ENCODE data around the gene KRT74.

The KRT74 gene

GRCh38 chr12:52573743-52574142 is at the start of gene KRT74:
Gene KRT74, minus strand, starts transcription at chr12:52573843. Its CDS starts 66 bp downstream, at chr12:52573777.
- H3K27ac ChIP-seq = no peak within 1 kb of the TSS

GRCh38 chr12:52622349-52622748 is 48.7 kb upstream of the KRT74 start:
- H3K27ac ChIP-seq = no peak overlapping the region

More at GRCh38 chr12:52573743-52574142, at the start of gene KRT74:
- TF ChIP-seq ZFX (IDR thresholded peaks at IDR 0.05; ENCODE audit: borderline replicate concordance) (no peak), CTCF (IDR thresholded peaks at IDR 0.05) (no peak)

GRCh38 chr12:52618866-52619265 is 45.2 kb upstream of the KRT74 start:
- H3K27ac ChIP-seq = no peak overlapping the region
- TF ChIP-seq ZFX (IDR thresholded peaks at IDR 0.05; ENCODE audit: borderline replicate concordance) (no peak), CTCF (IDR thresholded peaks at IDR 0.05) (no peak)

More at GRCh38 chr12:52622349-52622748, 48.7 kb upstream of the KRT74 start:
- TF ChIP-seq ZFX (IDR thresholded peaks at IDR 0.05; ENCODE audit: borderline replicate concordance) = no peak
- no peak for TF ChIP-seq CTCF (IDR thresholded peaks at IDR 0.05)

- no peak for TF ChIP-seq ZFX (IDR thresholded peaks at IDR 0.05; ENCODE audit: borderline replicate concordance)
- no peak for TF ChIP-seq CTCF (IDR thresholded peaks at IDR 0.05)
- no peak within 1 kb of the TSS for H3K27ac ChIP-seq
Measured at GRCh38 chr12:52618216-52618615, 44.6 kb upstream of the KRT74 start, which contains the start of gene KRT73. Gene KRT73, minus strand, starts transcription at chr12:52618559. Its CDS starts 35 bp downstream, at chr12:52618524.

- no peak overlapping the region for H3K27ac ChIP-seq
- no peak for TF ChIP-seq CTCF (IDR thresholded peaks at IDR 0.05)
- TF ChIP-seq ZFX (IDR thresholded peaks at IDR 0.05; ENCODE audit: borderline replicate concordance) = no peak
Measured at GRCh38 chr12:52617403-52617785, 43.8 kb upstream of the KRT74 start.

- no peak for TF ChIP-seq ZFX (IDR thresholded peaks at IDR 0.05; ENCODE audit: borderline replicate concordance)
- no peak for TF ChIP-seq CTCF (IDR thresholded peaks at IDR 0.05)
- H3K27ac ChIP-seq = no peak overlapping the region
Measured at GRCh38 chr12:52616680-52617402, 43.2 kb upstream of the KRT74 start.

- no peak overlapping the region for H3K27ac ChIP-seq
- no peak for TF ChIP-seq ZFX (IDR thresholded peaks at IDR 0.05; ENCODE audit: borderline replicate concordance)
- TF ChIP-seq CTCF (IDR thresholded peaks at IDR 0.05) = no peak
Measured at GRCh38 chr12:52615912-52616311, 42.3 kb upstream of the KRT74 start.

All from 22Rv1 (cell line).